ENCODE results near the gene MEIS2.

Gene MEIS2

DNA sequence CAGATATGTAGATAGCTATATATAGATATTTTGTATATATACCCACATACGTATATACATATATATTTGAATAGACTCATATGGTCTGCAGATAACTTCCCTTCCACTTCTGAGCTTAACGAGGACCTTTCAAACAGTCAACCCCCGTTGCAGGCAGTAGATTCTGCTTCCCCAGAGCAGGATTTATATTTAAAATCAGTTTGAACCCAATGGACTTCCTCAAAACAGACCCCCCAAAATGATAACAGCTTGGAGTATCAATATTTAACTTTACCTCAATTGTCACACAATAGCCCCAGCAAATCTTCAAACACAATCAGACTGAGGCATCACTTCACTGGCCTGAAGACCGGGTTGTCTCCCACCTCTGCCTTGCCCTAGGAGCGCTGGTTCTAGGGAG, 218.3 kb downstream of the MEIS2 start:
- in situ Hi-C loops (cut with HindIII; ENCODE audit: low sequenced_read_pairs) = no loop called here

GRCh38 chr15:36881516-36881915, 218.8 kb downstream of the MEIS2 start:
- in situ Hi-C loops (cut with HindIII; ENCODE audit: low sequenced_read_pairs) = no loop called here

GRCh38 chr15:36880913-36881460, 219.4 kb downstream of the MEIS2 start:
- in situ Hi-C loops (cut with HindIII; ENCODE audit: low sequenced_read_pairs) = no loop called here

DNA sequence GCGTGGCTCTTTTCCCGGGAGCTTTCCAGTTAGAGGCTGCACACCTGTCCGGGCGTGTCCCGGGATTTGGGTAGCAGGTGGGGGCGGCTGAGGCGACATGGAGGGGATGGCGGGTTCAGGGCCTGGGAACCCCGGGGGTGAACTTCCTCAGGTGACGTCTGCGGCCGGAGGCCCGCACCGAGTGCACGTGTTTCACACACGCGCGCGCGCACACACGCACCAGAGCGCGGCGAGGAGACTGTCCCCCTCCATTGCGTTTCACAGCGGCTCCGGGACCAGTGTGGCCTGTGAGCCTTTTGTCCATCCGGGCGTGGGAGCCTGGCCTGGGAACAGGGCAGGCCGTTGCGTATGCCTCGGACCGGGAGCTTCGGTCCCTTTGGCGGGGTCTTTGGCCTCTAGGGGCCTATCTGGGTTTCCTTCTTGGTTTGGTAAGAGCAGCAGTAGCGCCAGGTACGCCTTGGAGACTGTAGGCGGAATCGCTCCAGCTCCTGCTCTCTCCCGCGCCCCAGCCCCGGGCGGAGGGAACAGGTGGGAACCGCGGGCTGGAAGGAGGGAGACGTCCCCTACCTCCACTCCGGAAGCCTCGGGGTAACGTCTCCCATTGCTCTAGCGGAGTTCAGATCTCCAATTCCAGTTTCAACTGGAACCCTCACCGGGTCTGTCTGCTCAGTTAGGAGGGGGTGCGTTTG, 220.0 kb downstream of the MEIS2 start:
- in situ Hi-C loops (cut with HindIII; ENCODE audit: low sequenced_read_pairs) = no loop called here

DNA sequence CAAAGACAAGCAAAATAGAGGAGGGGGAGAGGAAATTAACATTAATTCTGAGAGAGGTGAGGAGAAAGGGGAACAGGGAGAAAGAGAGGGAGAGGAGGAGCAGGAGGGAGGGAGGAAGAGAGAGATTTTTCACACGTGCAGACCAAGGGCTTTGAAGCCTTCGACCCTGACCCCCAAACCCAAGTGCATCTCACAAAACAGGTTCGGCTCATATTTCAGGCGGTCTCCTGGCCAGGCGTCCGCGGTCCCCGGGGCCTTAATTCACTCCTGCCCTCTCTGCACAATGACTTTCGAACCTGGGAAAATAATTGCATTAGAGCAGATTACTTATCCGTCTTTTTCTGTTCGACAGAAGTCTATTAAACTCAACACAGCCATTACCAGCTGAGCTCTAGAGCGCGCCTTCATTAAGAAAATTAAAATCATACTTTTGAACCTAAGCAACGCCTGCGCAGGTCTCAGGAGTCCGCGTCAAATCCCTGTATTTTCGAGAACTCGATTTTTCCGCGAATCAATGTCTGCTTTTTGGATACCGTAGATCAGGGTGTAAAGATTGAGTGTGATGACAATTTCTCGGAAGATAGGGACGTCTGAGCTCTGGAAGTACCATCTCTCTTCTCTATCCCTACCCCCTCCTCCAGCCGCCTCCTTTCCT, 220.7 kb downstream of the MEIS2 start:
- in situ Hi-C loops (cut with HindIII; ENCODE audit: low sequenced_read_pairs) = no loop called here

GRCh38 chr15:36878684-36879262, 221.6 kb downstream of the MEIS2 start:
- in situ Hi-C loops (cut with HindIII; ENCODE audit: low sequenced_read_pairs) = no loop called here

GRCh38 chr15:36877796-36878683, 222.3 kb downstream of the MEIS2 start:
- in situ Hi-C loops (cut with HindIII; ENCODE audit: low sequenced_read_pairs) = no loop called here

DNA sequence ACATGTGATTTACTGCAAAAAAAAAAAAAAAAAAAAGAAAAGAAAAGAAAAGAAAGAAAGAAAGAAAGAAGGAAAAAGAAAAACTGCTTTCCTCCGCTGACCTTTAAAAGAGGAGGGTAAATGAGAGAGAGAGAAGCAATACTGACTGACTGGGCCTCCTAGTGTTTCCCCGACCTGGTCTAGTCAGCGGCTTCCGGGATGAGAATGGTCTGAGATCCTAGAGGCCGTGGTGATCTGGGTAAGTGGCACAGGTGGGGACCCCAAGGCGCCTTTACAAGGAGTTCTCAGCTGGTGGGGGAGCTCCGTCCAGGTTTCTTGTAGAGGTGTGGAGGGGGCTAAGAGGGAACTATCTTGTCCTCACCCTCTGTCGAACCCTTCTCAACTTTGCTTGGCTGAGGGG, 223.1 kb downstream of the MEIS2 start:
- in situ Hi-C loops (cut with HindIII; ENCODE audit: low sequenced_read_pairs) = no loop called here

GRCh38 chr15:36875740-36876334, 224.5 kb downstream of the MEIS2 start:
- in situ Hi-C loops (cut with HindIII; ENCODE audit: low sequenced_read_pairs) = no loop called here

DNA sequence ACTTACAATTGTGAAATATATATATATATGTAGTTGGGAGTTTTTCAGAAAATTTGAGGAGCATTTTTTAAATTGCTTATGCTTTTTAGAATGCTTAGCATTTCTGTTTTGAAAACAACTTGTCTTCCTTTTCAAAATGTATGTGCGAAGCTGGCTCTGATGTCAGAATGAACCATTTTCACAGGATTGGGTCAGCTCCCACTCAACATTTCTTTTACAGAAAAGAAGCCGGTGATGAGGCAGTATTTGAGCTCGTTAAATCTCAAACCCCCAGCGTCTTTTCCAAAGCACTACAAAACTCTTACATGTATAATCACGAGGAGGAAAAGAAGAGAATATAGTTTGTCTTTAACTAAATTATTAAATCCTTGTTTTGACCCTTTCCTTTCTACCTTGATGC, 225.4 kb downstream of the MEIS2 start:
- in situ Hi-C loops (cut with HindIII; ENCODE audit: low sequenced_read_pairs) = no loop called here

DNA sequence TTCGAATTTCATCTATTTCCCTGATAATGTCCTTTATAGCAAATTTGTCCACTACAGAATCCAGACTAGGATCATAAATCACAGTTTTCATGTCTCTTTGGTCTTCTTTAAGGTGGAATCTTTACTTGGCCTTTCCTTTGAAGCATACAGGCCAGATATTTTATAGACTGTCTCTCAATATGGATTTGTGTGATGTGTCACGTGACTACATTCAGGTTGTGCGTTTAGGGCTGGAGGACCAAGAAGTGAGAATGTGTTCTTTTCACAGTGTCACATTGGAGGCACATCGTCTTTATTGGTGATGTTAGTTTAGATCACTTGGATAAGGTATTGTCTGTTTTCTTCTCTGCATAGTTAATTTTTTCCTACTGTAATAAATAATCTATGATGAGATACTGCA, 232.9 kb downstream of the MEIS2 start:
- in situ Hi-C loops (cut with HindIII; ENCODE audit: low sequenced_read_pairs) = no loop called here

DNA sequence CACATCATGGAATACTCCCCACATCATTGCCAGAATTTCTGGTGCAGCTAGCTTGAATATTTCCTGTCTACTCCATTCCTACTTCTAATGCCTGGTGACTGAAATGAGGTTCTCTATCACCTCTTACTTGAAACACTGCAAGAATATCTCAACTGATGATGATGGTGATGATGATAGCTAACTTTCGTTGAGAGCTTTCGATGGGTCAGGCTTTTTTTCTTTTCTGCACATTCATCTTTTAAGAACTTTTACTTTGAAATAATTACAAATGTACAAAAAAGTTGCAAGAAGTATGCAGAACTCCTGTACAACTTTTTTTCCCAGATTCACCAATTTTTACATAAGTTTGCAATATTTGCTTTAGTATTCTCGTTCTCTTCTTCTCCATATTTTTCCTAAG, 233.5 kb downstream of the MEIS2 start:
- in situ Hi-C loops (cut with HindIII; ENCODE audit: low sequenced_read_pairs) = no loop called here

GRCh38 chr15:36863570-36863969, 236.8 kb downstream of the MEIS2 start:
- in situ Hi-C loops (cut with HindIII; ENCODE audit: low sequenced_read_pairs) = no loop called here

GRCh38 chr15:36860792-36861191, 239.6 kb downstream of the MEIS2 start:
- in situ Hi-C loops (cut with HindIII; ENCODE audit: low sequenced_read_pairs) = no loop called here

DNA sequence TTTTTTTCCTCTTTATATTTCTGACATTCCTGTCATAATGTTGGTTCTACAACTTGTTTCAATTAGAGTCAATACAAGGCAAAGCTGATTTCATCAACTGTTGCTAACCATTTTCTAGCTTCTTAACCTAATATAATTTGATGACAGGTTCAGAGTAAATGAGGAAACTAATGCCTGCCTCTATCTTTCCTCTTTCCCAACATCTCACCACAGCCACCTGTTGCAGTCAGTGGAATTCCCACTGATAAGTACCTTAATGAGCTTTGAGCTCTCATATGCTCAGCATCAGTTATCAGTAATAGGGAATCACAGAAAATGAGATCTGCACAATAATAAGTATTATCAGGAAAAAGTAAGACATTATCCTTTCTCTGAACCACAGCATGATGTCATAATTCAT, 241.9 kb downstream of the MEIS2 start:
- in situ Hi-C loops (cut with HindIII; ENCODE audit: low sequenced_read_pairs) = no loop called here

- in situ Hi-C loops (cut with HindIII; ENCODE audit: low sequenced_read_pairs) = no loop called here
These were observed 243.9 kb downstream of the MEIS2 start for GRCh38 chr15:36856339-36856973.

DNA sequence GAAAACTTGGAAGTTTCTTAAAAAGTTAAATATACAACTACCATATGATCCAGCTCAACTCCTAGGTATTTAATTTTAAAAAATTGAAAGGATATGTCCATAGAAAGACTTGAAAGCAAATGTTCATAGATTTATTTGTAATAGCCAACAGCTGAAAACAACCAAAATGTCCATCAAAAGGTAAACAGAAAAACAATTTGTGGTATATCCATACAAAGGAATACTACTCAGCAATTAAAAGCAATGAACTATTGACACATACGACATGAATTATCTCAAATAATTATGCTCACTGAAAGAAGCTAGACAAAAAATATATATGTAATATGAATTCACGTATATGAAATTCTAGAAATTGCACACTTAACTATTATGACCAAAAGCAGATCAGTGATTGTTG, 249.5 kb downstream of the MEIS2 start:
- in situ Hi-C loops (cut with HindIII; ENCODE audit: low sequenced_read_pairs) = no loop called here

GRCh38 chr15:36845270-36845669, 255.1 kb downstream of the MEIS2 start:
- in situ Hi-C loops (cut with HindIII; ENCODE audit: low sequenced_read_pairs) = no loop called here

GRCh38 chr15:36844534-36844998, 255.8 kb downstream of the MEIS2 start:
- in situ Hi-C loops (cut with HindIII; ENCODE audit: low sequenced_read_pairs) = no loop called here

DNA sequence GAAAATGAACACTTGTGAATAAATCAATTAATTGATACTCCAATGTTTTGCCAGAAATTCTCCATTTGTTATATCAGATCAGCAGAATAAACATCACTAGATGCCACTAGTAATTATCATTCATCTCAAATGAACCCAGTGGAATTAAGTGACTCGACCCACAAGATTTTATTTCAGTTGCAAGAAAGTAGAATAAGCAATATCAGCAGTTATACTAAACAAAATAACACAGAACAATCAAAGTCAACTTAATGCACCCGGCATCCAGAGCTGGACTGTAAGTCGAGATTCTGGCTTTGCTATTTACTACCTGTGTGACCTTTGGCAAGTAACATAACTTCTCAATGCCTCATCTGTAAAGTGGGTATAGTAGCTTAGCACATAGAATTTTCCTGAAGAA, 256.5 kb downstream of the MEIS2 start:
- in situ Hi-C loops (cut with HindIII; ENCODE audit: low sequenced_read_pairs) = no loop called here
